Stimulated activated CD8-positive, alpha-beta memory T cell treated with anti-CD3 and anti-CD28 coated beads, Interleukin-12 subunit alpha, Interleukin-12 subunit beta, amount 100 ng/mL, for 24 hours (primary cell): ENCODE results near the gene MPZL3.
"Not testable (repeated sequence)": the region's sequence is repeated elsewhere in the genome, so short reads cannot be mapped to it uniquely, and the experiment has no call there.

ENCODE experiments used
- DNase-seq: peaks from one replicate; pipeline ENCODE4 v3.0.0-alpha.2; 2020; ENCODE audit errors: extremely low read depth

Gene MPZL3

GRCh38 chr11:118212781-118213191 is 39.4 kb downstream of the MPZL3 start:
- DNase-seq: no peak

GRCh38 chr11:118212131-118212725 is 39.9 kb downstream of the MPZL3 start:
- DNase-seq: no peak

DNA sequence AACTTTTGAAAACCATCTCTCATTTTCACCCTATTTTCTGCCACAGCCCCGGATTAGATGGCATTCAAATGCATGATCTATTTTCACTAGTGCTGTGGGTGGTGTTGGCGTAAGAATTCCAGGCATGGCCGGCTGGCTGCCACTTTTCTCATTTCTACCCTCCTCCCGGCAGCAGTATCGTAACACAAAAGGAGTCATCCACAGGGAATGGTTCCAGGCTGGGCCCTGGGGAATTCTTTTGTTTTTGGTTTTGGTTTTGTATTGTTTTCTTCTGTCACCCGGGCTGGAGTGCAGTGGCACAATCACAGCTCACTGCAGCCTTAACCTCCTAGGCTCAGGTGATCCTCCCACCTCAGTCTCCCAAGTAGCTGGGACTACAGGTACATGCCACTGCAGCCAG is 41.2 kb downstream of the MPZL3 start:
- no peak for DNase-seq

GRCh38 chr11:118210323-118210722 is 41.8 kb downstream of the MPZL3 start:
- DNase-seq: no peak

DNA sequence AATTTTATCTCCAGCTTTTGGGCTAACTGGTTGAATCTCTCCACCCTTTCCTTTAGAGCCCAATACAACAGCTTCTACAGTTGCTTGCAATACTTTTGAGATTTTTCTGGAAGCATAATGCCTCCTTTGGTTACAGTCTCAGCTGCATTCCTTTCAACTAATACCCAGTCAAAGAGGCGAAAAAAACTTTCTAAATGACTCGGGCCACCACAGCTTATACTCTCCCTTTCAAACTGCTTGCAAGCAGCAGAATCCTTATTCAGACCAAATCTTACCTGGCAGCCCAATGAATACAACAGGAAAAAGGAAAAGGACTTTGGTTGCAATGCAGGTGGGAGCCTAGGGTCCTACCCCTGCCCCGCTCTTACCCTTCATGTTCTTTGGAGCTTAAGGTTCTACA is 43.1 kb downstream of the MPZL3 start:
- no peak for DNase-seq

- DNase-seq: no peak
Measured at GRCh38 chr11:118207079-118207478, 45.1 kb downstream of the MPZL3 start.

- DNase-seq: no peak
Measured at GRCh38 chr11:118206391-118207031, 45.7 kb downstream of the MPZL3 start.

DNA sequence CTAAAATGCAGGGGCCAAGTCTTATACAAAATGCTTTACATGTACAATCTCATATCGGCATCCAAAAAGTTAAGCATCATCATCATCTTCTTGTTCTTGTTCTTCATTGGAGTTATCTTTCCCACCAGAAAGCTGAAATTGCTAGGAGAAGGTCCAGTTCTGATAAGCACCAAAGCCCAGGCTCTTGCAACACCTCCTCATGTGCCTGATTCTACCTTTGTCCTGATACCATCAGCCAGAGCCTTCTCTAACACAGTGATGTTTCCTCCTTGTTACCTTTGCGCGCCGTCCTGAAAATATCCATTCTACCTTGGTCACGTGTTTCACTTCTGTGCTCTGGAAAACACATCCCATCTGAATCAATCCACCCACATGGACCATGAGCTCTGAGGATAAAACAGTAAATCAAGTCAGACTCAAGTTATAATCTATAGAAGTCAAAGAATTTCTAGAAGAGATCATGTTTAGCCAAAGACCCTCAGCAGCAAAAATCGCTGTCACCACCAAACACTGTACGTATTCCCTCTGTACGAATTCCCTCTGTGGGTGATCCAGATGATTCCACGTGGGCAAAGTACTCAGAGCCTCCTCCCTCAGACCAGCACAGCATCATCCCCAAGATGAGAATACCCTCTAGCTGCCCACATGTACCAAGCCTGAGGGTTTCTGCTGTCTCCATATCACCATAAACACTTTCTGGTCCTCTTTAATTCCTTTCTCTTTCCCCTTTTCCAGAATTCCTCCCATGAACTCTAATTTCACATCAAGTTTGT is 46.4 kb downstream of the MPZL3 start:
- DNase-seq: no peak

- no peak for DNase-seq
Measured at GRCh38 chr11:118202599-118203422, 49.4 kb downstream of the MPZL3 start.

GRCh38 chr11:118201966-118202365 is 50.2 kb downstream of the MPZL3 start:
- DNase-seq: no peak

GRCh38 chr11:118200901-118201680 is 51.1 kb downstream of the MPZL3 start:
- DNase-seq: no peak

GRCh38 chr11:118200497-118200896 is 51.7 kb downstream of the MPZL3 start:
- DNase-seq: no peak

DNA sequence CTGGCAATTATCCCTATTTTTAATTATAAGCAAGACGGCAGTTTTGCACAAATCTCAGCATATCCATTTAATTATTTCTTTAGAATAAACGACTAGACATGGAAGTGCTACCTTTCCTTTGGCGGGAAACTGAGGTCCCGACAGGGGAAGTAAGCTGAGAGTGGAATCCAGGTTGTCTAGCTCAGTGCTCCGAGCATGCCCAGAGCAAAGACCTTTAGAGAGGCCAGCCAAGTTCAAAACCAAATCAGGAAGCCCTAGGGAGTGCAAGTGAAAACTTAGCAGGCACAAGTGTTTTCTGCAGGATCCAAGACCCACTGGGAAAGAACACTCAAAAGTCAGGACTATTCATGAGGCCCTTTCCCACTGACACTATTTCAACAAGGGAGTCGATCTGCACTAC is 53.0 kb downstream of the MPZL3 start:
- no peak for DNase-seq

DNA sequence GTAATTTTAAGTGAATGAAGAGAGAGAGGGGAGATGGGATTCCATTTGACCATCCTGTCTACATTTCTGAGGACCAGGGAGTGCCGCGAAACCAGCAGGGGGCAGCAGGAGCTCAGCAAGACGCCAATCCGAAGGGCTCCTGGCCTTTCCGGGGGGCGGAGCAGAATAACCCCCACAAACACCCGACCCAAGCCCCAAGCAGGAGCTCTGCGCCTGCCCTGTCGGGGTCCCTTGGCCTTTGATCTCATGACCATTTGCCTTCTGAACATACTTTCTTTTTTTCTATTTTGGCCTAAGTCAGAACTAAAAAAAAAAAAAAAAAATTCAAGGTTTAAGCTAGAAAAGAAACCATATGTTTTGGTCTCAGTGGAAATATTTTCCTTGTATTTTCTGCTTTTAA is 53.8 kb downstream of the MPZL3 start:
- DNase-seq: peak; percentile 71

GRCh38 chr11:118194835-118195627 is 57.1 kb downstream of the MPZL3 start:
- no peak for DNase-seq

DNA sequence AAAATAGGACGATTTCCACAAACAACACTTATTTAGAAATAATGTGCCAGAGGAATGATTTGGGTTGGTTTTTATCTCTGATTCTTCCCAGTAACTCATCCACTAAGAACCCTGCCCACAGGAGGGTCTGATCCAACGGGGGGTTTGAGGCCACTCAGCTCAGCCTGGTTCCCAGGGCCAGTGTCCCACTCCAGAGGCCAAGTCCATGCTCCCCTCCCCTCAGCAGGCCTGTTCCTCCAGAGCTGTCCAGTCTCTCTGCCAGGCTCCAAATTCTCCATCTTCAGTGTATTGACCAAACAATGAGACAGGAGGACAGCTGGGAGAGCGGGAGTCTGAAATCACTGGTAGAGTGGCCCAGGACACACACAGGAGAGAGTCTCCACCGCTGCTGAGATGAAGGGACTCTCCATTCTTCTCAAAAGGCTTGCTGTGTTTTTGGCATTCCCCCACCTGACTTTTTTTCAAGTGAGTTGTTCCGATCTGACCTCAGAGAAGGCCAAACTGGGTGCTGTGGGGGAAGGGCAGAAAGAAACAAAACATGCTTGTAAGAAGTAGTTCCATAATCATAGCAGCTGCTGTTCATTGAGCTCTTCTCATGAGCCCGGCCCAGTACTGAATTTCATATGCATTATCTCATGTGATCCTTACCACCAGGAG is 58.1 kb downstream of the MPZL3 start:
- no peak for DNase-seq

GRCh38 chr11:118192817-118193216 is 59.3 kb downstream of the MPZL3 start:
- not testable (repeated sequence) for DNase-seq

DNA sequence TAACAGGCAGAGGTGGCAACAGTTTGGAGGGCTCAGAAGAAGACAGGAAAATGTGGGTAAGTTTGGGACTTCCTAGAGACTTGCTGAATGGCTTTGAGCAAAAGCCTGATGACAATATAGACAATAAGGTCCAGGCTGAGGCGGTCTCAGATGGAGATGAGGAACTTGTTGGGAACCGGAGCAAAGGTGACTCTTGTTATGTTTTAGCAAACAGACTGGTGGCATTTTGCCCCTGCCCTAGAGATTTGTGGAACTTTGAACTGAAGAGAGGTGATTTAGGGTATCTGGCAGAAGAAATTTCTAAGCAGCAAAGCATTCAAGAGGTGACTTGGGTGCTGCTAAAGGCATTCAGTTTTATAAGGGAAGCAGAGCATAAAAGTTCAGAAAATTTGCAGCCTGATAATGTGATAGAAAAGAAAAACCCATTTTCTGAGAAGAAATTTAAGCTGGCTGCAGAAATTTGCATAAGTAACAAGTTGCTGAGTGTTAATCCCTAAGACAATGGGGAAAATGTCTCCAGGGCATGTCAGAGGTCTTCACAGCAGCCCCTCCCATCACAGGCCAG is 61.1 kb downstream of the MPZL3 start:
- DNase-seq: not testable (repeated sequence)

DNA sequence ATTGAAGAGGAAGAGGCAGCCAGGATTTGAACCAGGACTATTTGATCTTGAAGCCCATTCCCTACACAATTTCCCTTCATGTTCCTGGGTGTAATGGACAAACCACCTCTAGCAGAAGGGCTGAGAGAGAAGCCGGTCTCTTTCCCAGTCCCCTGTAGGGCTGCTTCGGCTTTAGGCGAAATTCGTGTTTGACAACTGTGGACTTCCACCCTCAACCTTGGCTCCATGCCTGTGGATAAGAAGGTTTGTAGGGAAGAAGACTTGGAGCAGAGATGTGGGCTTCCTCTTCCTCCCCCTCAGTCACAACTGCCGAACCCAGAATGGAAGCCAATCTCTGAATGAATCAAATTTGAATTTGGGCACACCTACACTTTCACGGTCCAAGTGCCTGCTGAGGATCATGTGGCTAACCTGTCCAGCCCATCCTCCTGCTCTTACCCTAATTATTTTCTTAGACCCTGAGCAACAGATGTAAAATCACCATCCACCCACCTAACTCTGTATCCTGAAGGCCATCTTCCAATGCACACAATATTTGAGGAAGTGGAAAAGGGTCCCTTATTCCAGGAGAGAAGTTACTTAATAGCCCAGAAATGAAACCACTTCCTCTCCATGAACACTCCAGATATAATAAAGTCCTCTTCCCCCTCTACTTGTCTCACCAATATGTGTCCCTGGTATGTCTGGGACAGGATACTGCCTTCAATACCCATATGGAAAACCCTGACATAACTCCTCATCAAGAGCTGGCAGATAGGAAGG is 65.6 kb downstream of the MPZL3 start:
- no peak for DNase-seq
